ENCODE measurements around the gene DAND5.
A peak's percentile ranks its signal among the peaks of the same experiment; 100 is the strongest.
"Not testable (repeated sequence)": the region's sequence is repeated elsewhere in the genome, so short reads cannot be mapped to it uniquely, and the experiment has no call there.

The DAND5 gene

DNA sequence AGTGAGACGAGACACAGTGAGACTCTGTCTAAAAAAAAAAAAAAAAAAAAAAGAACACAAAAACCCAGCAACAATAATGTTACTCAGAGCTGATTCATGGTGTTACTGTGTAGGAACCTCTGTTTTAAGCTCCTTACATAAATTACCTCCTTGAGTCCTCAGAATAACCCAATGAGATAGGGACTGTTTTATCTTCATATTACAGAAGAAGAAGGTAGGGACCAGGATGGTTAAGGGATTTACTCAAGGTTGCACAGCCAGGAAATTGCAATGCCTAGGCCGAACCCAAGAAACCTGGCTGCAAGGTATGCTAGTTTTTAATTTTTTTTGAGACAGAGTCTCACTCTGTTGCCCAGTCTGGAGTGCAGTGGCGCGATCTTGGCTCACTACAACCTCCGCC is 1.5 kb upstream of the DAND5 start:
- DNase-seq (ENCODE audit: low spot score): no peak

DNA sequence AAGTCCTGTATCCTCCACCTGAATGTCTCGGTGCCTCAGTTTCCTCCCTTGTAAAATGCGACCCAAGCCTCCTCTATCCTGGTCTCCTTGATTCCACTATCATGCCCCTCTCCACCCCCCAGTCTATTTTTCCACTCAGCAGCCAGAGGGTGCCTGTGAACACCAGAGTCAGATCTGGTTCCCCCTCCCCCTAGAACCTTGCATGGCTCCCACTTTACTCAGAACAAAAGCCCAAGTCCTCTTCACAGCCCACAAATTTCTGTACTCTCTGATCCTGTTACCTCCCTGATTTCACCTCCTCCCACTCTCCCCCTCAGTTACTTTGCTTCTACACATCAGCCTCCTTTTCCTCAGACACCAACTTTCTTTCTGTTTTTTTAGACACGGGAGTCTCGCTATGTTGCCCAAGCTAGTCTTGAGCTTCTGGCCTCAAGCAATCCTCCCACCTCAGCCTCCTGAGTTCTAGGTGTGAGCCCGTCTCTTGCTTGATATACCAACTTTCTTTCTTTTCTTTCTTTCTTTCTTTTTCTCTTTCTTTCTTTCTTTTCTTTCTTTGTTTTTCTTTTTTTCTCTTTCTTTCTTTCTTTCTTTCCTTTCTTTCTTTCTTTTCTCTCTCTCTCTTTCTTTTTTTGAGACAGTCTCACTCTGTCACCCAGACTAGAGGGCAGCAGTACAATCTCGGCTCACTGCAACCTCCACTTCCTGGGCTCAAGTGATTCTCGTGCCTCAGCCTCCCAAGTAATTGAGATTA is 869 bp downstream of the DAND5 start:
- no peak for DNase-seq (ENCODE audit: low spot score)

DNA sequence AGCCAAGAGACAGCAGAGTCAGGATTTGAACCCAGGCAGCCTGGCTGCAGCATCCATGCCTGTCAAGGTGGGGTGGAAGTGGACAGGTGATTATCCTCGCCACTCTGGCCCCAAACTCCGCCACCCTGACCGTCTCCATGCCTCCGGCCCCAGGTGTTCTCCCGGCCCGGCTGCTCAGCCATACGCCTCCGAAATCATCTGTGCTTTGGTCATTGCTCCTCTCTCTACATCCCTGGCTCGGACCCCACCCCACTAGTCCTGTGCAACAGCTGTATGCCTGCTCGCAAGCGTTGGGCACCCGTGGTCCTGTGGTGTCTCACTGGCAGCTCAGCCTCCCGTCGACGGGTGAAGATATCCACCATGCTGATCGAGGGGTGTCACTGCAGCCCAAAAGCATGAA is 3.9 kb downstream of the DAND5 start:
- DNase-seq (ENCODE audit: low spot score): no peak

DNA sequence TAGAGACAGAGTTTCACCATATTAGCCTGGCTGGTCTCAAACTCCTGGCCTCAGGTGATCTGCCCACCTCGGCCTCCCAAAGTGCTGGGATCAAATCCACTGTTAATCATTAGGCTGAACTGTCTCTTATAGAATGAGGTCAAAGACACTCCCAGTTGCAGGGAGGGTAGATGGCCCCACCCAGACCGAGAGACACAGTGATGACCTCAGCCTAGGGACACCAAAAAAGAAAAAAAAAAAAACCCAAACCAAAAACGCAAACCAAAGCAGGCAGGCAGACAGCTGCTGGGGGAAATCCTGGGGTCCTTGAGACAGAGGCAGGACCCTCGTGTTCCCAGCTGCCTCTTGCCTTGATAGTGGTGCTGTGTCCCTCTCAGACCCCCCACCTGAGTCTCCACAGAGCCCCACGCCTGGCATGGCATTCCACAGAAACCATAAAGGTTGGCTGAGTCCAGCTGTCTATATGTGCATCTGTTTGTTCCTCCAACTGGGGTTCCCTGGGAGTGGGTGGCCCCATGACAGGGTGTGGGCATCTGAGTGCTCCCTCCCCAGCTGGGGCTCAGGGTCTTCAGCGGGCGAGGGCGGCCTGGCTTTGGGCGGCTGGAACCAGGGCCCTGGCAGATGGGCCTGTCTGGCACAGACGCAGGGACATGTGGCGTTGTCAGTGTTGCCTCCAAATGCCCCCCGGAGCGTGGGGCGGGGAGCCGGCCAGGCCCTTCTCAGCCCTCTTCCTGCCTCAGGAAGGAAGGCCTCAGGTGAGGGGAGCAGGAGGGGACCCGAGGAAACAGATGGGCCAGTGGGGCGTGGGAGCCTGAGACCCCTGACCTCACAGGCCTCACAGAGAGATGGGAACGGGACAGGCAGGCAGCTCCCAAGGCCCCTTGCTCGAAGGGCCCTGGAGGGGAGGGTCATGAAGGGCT is 5.2 kb downstream of the DAND5 start:
- DNase-seq (ENCODE audit: low spot score): no peak

DNA sequence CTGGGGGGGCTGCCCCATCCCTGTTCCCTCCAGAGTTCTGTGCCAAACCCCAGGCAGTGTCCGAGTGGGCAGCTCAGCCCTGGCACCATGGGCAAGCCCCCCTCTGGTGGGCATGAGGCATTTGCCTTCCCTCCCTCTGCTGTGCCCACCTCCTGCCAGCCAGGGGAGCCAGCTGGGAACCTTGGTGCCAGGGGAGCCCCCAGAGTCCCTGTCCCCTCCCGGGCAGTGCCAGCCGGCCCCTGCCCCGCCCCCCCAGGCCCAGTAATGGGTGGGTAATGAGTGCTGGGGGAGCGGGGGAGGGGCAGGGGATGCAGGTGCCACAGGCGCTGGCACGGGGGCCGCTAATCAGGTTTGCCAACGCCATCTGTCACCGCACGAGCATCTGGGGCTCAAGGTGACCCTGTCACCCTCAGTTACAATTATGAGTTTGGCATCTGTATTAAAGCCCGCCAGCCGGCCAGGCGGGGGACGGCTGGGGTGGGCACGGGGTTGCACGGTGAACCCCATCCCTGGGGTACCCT is 5.9 kb downstream of the DAND5 start:
- DNase-seq (ENCODE audit: low spot score): no peak

DNA sequence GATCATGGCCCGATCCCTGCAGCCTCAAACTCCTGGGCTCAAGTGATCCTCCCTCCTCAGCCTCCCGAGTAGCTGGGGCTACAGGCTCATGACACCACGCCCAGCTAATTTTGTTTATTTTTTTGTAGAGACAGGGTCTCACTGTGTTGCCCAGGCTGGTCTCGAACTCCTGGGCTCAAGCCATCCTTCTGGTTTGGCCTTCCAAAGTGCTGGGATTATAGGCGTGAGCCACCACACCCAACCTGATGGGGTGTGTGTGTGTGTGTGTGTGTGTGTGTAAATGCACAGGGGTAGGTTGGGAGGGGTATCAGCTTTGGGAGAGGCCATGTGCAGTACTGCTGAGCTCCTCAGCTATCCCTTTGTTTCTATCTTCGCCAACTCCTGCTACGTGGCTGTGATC is 6.7 kb downstream of the DAND5 start:
- not testable (repeated sequence) for DNase-seq (ENCODE audit: low spot score)

DNA sequence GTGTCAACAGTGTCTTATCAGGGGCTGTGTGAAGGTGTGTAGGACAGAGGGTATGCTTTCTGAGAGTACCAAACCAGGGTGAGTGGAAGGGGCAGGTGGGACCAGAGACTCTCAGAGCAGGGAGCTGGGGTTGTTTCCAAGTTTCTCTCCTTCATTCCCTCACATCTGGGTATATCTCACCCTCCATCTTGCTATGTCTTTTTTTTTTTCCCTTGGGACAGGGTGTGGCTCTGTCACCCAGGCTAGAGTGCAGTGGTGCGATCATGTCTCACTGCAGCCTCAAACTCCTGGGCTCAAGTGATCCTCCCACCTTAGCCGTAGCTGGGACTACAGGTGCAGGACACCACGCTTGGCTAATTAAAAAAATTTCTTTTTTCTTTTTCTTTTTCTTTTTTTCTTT is 10.6 kb downstream of the DAND5 start:
- no peak for DNase-seq (ENCODE audit: low spot score)

- DNase-seq (ENCODE audit: low spot score): no peak
Measured at GRCh38 chr19:12982648-12983047, 13.3 kb downstream of the DAND5 start.

GRCh38 chr19:12983091-12983490 is 13.7 kb downstream of the DAND5 start:
- DNase-seq (ENCODE audit: low spot score): no peak

DNA sequence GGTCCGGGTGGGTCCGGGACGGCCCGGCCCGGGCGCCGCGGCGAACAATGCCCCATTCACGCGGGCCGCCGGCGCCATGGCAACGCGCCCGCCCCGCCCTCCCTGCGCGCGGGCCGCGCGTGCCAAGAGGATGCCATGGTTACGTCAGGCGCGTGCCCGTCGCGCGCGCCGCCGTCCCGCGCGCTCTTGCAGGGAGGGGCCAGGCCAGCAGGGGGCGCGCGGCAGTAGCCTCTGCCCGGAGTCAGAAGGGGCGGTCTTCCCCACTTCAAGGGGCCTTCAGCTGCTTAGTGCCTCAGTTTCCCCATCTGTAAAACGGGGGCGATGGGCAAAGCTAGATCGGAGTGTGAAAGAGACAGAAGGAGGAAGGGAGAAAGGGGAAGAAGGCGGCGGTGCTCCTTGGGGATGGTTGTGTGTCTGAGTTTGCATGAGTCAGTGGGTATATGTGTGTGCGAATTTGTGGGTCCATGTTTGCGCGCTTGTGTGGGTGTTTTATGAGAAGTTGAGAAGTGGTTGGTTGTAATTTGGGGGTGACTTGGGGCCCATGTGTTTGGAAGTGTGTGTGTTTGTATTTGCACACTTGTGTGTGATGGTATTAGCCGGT is 14.3 kb downstream of the DAND5 start:
- peak; percentile 72 for DNase-seq (ENCODE audit: low spot score)

DNA sequence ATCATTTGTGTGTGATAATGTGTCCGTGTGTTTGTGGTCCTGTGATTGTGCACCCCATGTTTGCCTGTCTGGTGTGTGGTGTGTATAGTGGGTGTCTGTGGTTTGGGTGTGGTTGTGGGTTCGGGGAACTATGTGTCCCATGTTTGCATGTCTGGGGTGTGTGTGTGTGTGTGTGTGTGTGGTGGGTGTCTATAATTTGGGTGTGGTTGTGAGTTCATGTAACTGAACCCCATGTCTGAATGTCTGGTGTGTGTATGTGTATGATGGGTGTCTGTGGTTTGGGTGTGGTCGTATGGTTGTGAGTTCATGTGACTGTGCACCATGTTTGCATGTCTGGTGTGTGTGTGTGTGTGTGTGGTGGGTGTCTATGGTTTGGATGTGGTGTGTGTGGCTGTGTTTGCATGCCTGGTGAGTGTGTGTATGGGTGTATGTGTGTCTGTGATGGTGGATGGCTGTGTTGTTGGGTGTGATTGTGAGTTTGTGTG is 14.8 kb downstream of the DAND5 start:
- DNase-seq (ENCODE audit: low spot score): no peak

DNA sequence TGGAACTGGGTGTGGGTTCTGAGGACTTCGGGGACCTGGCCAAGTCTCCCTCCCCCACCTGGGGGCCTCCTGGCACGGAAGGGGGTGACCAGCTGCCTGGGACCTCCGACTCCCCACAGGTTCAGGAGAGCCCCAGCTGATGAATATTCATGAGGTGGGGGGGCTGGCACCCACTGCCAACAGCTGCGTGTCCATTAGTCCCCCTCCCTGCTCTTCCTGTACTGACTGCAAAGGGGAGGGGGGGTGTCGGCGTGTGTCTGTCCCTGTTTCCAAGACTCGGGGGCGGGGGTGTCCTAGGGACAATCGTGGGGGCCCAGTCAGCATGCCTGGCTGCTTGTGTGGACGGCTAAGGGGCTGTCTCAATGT is 15.3 kb downstream of the DAND5 start:
- no peak for DNase-seq (ENCODE audit: low spot score)

DNA sequence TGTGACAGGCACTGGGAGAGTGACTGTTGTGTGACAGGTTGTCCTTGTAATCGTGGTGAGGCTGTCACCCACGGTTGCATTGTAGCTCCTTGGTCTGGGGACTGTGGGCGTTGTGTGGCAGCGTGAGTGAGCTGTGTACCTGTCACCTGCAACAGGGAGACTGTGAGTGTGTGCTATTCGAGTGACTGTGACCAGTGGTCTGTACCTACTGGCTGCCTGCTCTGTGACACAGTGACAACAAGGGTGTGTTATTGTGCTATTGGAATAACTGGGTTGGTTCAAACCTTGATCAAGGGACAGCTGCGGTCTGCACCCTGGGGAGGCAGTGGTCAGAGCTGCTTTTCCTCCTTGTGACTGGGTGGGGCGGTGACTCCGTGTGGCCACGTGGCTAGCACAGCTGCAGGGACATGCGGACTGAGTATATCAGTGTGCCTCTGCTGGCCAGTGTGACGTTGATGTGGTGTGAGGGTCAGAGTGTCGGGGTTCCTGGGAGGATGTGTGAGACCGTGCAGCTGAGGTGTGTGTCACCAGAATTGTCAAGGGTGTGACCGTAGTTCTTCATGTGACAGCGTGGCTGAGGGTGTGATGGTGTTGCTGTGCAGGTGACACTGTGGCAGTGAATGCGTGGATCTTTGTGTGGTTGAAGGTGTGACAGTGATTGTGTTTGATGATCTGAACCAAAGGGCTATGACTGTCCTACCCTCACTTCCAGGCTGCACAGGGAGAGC is 15.8 kb downstream of the DAND5 start:
- no peak for DNase-seq (ENCODE audit: low spot score)

DNA sequence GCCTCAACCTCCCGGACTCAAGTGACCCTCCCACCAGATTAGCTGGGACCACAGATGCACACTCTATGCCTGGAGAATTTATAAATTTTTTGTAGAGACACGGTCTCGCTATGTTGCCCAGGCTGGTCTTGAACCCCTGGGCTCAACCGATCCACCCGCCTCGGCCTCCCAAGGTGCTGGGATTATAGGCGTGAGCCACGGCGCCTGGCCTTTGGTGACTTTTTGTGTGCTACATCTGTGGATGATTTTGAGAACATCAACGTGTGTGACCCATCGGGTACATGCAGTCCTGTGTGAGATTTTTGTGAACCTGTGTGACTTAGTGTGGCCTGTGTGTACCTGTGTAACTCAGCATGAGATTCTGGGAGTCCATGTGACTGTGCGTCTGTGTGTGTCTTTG is 17.4 kb downstream of the DAND5 start:
- DNase-seq (ENCODE audit: low spot score): no peak

DNA sequence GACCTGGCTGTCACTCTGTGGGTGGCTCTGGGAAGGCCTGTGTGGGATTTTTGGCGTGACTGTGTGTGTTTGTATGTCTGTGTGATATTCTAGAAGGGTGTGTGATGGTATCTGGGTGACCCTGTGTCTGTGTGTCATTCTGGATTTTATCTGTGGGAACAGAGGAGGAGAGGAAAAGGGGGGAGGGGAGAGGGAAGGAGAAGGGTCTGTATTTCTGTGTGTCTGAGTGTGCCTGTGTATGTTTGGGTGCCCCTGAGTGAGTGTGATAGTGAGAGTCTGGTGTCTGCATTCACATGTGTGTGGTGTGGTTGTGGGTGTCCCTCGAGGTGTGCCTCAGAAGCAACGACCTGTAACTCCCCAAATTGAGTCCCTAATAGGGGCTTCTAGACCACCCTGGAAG is 17.8 kb downstream of the DAND5 start:
- no peak for DNase-seq (ENCODE audit: low spot score)

DNA sequence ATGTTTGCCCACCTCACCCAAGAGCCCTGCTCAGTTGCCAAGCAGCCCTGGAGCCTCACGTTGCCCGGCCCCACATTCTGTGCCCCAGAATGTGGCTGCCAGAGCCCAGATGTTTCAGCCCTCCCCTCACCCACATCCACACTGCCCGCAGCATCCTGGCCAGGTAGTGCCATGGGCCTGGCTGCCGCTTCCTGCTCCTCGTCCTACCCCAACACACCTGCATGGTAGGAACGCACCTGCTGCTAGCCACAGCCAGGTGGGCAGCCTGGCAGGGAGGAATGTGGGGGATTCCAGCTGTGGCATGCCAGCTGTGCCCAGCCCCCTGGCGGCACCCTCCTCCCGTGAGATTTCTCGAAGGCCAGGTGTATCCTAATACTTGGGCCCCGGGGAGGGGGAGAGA is 18.4 kb downstream of the DAND5 start:
- no peak for DNase-seq (ENCODE audit: low spot score)

DNA sequence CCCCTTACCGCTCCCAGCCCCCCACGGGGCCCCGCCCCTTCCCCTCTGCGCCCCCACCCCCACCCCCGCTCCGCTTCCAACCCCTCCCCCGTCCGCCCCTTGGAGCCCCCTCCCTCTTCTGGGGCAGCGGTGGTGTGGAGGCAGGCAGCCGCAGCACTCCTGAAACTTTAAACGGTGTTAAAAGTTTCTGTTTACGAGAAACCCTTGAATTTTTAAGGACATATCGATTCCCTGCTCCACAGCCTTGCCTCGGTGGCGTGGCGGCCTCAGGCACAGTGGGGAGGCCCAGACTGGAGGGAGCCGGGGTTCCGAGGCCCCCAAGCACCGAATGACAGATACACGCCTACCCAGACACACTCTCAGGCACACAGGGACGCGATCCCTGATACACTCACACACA is 21.1 kb downstream of the DAND5 start:
- DNase-seq (ENCODE audit: low spot score): no peak

GRCh38 chr19:12990853-12991252 is 21.5 kb downstream of the DAND5 start:
- DNase-seq (ENCODE audit: low spot score): no peak

DNA sequence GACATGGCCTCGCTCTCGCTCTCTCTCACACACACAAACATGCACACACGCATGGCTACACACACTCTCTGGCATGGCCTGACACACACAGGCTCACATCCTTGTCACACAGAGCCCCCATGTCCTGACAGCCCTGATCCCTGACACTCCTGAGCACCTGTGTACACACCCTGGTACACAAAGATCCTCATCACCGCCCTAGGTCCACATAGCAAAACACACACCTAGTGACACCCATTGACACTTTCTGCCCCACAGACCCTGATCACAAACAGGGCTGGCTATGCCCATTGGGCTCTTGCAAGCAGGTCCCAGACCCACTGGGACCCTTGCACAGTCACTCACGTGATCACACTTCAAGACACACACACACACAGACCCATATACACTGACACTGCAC is 21.9 kb downstream of the DAND5 start:
- DNase-seq (ENCODE audit: low spot score): no peak

- no peak for DNase-seq (ENCODE audit: low spot score)
Measured at GRCh38 chr19:12992729-12993128, 23.4 kb downstream of the DAND5 start.

- no peak for DNase-seq (ENCODE audit: low spot score)
Measured at GRCh38 chr19:12993562-12993961, 24.2 kb downstream of the DAND5 start.

Measured in CD4-positive, alpha-beta T cell treated with Interleukin-6 at 100 ng/mL for 8 hours (primary cell).